GM19455 (cell line): ENCODE measurements around the gene MRPL2.

Experiments used
- ATAC-seq: cut with Tn5 transposase; IDR thresholded peaks from one replicate; pipeline ENCODE4 v1.9.1; 2021; ENCODE audit not compliant: unreplicated experiment

The MRPL2 gene

GRCh38 chr6:43059168-43060033 lies at the start of gene MRPL2, which contains the start of gene KLC4:
MRPL2 (minus strand) TSS chr6:43059434; CDS start chr6:43059381, 53 bp downstream.
KLC4 (plus strand) TSS chr6:43059631; CDS start chr6:43061336, 1,705 bp downstream.
- ATAC-seq, result peak; percentile 89

DNA sequence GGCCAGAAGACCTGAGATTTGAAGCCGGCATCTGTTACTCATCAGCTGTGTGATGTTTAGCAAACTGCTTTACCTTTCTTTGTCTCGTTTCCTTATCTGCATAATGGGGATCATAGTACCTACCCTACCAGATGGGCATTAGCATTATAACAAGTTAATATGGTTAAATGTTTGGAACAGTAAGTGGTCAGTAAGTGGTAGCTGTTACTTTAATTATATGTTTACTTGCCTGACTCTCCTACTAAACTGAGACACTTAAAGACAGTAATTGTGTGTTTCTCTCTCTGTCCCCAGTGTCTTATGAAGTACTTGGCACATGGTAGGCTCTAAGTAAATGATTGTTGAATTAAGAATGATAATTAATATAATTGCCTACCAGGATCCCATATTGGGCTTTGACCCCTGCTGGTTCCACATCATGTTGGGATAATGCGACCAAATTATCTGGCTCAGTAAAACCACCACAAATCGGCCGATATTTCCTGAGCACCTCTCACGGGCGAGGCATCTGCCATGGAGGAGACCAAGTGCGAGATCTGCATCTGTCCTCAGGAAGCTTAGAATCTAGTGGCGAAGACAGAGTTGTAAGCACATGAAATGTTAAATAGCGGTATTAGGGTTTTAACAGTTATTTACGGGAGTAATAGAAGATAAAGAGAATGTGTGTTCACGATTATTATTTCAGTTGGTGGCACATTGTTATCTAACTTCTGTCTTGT lies 48.3 kb upstream of the MRPL2 start:
- ATAC-seq, result no peak

DNA sequence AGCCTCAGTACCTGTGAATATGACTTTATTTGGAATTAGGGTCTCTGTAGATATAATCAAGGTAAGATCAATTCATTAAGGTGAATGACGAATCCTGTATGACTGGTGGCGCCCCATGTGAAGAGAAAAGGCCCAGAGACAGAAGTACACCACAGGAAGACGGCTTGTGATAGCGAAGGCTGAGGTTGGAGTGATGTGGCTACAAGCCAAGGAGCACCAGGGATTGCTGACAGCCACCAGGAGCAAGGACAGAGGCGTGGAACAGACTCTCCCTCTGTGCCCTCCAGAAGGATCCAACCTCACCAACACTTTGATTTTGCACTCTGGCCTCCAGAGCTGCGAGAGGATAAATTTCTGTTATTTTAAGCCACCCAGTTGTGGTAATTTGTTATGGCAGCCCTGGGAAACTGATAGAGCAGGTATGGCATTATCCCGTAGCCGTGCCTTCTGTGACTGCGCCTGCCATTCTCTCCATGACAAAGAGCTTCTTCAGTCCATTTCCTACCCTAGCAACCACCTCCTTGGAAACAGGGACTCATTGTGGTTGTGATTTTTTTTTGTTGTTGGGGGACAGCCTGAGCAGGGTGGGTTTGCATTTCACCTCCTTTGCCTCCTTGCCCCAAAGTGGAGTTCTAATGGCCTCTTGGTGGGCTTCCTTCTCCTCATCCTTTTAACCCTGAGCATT lies 46.4 kb upstream of the MRPL2 start:
- ATAC-seq, result no peak

DNA sequence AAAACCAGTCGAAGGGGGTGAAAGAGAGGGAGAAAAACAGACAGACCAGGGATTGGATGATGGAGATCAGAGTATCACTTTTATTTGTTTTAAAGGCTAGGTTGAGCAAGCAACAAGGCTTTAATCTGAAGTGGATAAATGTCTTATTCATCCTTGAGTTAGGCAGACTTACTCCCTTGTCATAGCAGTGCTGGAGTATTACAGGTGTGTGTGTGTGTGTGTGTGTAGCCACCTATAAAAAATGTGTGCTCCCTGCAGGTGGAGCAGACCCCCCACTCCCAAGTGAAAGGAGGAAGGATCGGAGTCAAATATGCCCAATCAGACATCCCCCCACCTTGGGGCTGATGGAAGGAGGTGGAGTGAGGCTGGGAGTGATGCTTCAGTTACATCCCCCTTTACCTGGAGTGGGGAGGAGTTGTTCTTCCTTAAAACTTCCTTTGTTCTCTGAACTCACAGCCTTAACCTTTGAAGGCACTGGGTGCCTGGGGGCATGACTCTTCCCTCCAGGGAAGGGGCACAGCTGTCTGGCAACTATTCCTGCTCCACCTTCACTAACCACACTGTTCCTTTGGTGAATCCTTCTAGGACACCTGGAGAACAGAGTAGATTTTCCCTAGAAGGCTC lies 44.1 kb upstream of the MRPL2 start:
- ATAC-seq, result no peak

GRCh38 chr6:43101497-43101896 lies 42.3 kb upstream of the MRPL2 start:
- no peak for ATAC-seq

DNA sequence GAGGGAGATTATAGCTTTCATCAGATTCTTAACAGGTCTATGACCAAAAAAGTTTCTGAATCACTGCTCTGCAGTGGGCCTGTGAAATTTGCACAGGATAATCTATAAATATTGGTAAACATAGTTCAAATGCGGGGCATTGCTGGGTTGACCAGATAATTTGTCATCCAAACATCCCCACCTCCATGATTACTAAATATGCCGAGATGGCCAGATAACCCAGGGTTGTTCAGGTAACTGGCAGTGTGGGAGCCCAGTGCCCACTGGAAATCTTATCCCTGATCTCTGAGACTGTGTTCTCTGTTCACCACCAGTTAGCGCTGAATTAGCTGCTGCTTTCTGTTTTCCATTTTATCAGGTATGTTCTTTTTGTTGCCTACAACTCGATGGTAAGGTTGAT lies 38.3 kb upstream of the MRPL2 start:
- no peak for ATAC-seq

DNA sequence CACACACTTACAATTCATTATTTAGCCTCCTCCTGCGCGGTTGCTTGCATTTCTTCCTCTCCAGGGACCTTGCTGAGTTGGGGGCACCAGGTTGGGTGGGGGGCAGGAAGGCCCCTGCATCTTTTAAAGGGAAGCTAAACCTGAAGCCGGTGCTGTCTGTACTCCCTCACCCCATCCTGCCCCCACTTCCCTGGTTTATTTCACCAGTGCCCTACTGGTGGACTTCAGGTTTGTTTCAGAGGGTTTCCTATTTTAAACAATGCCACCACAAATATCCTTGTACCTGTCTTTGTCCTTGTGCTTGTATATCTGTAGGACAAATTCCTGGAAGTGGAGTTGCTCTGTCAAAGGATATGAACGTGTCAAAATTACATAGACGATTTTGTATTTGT lies 37.9 kb upstream of the MRPL2 start:
- ATAC-seq, result no peak

- no peak for ATAC-seq
Measured at GRCh38 chr6:43096451-43097097, 37.3 kb upstream of the MRPL2 start.

GRCh38 chr6:43095939-43096338 lies 36.7 kb upstream of the MRPL2 start:
- no peak for ATAC-seq

DNA sequence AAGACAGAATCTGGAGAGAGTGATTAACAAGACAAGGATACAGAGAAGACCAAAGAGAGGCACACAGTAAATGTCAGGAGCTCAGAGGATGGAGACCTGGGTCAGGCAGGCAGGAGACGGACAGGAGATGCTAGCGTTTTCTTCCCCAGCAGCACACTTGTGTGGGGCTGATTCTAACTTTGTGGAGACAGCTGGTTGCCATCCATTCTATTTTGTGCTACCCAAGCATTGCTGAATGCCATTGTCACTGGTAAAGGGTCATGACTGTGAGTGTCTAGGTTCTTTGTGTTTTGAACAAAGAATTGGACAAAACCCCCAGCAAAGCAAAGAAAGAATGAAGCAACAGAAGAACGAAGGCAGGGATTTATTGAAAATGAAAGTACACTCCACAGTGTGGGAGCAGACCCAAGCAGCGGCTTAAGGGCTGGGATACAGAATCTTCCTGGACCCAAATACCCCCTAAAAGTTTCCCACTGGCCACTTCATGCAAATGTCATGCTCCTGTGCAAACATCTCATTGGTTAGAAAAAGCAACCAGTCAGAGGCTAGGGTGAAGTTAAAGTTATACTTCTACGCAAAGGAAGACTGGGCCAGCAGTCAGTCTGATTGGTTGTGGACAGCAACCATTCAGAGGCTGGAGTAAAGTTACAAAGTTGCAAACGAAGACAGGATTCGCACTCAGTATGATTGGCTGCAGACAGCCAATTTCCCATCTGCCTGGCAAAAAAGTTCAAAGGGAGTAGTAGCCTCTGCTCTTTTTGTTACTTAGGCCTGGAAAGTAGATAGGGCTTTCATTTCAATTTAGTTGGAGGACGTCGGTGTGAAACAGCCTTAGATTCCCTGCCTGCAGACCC lies 34.4 kb upstream of the MRPL2 start:
- ATAC-seq, result no peak

- no peak for ATAC-seq
Measured at GRCh38 chr6:43092635-43093034, 33.4 kb upstream of the MRPL2 start.

GRCh38 chr6:43091436-43091991 lies 32.3 kb upstream of the MRPL2 start:
- ATAC-seq, result no peak

DNA sequence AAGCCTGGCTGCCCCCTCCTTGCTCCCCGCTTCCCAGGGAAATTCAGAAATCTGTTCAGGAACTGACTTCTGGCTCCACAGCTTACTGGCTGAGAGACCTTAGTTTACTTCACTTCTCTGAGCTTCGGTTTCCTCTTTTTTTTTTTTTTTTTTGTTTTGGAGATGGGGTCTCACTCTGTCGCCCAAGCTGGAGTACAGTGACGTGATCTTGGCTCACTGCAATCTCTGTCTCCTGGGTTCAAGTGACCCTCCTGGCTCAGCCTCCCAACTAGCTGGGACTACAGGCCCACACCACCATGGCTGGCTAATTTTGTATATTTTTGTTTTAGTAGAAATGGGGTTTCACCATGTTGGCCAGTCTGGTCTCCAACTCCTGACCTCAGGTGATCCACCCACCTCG lies 31.8 kb upstream of the MRPL2 start:
- no peak for ATAC-seq

- no peak for ATAC-seq
Measured at GRCh38 chr6:43090559-43090956, 31.3 kb upstream of the MRPL2 start.

DNA sequence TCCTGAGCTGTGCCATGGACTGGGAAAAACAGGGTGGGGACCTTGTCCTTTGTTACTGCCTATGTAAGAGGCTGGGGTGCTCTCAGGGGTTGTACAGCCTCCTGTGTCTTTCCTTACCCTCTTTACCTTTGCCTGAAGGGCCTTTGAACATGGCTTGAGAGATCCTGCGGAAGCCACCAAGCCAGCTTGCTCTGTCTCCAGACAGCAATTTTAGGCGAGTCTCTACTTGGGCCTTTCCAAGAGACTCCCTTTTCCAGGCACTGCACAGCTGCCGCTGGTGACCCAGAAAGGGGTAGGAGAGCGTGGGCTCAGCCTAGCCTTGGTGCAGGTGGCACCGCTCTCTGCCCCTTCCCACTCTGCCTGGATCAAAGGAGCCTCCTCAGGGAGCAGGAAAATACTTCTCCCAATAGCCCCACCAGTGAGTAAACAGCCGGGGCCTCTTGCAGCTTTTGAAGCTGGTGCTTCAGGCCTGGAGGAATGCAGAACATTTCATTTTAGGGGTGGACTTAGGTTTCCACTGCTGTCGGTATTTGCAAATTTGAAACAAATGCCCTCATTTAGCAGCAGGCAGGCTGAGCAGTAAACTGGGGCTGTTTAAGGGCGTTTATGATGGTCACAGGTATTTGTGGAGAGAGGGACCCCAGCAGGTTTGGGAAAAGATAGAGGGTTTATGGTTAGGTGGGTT lies 30.8 kb upstream of the MRPL2 start:
- no peak for ATAC-seq

- ATAC-seq, result no peak
Measured at GRCh38 chr6:43089467-43089866, 30.2 kb upstream of the MRPL2 start.

- ATAC-seq, result no peak
Measured at GRCh38 chr6:43088654-43089056, 29.4 kb upstream of the MRPL2 start.

GRCh38 chr6:43086022-43086658 lies 26.9 kb upstream of the MRPL2 start:
- no peak for ATAC-seq
